KOPT-K1 (cell line): Measurements from ENCODE around the gene PRR22.

Experiments used
- H3K27ac ChIP-seq: fragments of 200-600 bp; sonication (generic); 2 replicates; pipeline ENCODE4 v1.5.1; 2016; ENCODE audit warnings: antibody characterized with exemption, mild to moderate bottlenecking, low read depth, low read length; ENCODE audit not compliant: poor library complexity, severe bottlenecking
- H3K36me3 ChIP-seq: fragments of 200-600 bp; sonication (generic); 2 replicates; pipeline ENCODE4 v1.5.1; 2017; ENCODE audit warnings: antibody characterized with exemption, mild to moderate bottlenecking, low read length, moderate library complexity; ENCODE audit not compliant: insufficient read depth
- H3K9me3 ChIP-seq: fragments of 200-600 bp; sonication (generic); 2 replicates; pipeline ENCODE4 v1.5.1; 2017; ENCODE audit warnings: antibody characterized with exemption, low read length, mild to moderate bottlenecking; ENCODE audit not compliant: insufficient read depth, poor library complexity, severe bottlenecking

Gene PRR22

GRCh38 chr19:5822181-5822844 lies 37.8 kb upstream of the PRR22 start:
- H3K27ac ChIP-seq = no peak overlapping the region
- no peaks in the 10 kb centered on the region for H3K9me3 ChIP-seq
- no peaks in the 10 kb centered on the region for H3K36me3 ChIP-seq

DNA sequence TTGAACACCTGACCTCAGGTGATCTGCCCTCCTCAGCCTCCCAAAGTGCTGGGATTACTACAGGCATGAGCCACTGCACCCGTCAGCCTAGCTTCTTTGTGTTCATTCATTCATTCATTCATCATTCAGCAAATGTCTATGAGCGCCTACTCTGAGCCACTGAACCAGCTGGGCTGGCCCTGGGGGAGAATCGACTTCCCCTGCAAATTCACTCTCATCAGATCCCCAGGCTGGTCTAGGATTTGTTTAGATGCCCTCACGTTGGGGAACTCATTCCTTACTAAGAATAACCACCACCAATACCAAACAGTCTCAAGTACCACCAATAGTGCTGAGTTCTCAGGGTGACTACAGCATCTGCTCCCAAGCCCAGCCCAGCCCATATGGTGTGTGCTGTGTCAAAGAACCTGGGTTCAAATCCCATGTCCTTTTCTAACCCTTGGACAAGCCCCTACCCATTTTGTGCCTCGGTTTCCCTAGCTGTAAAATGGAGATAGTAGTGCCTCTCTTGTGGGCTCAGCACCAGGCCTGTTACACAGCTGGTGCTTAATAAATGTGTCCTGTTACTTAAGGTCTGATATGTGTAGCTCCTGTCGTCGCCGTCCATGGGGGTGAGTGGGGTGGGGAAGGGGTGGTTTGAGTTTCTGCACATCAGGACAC lies 37.1 kb upstream of the PRR22 start:
- Histone ChIP-seq H3K36me3 (no peaks in the 10 kb centered on the region), H3K27ac (no peak overlapping the region), H3K9me3 (no peaks in the 10 kb centered on the region)

DNA sequence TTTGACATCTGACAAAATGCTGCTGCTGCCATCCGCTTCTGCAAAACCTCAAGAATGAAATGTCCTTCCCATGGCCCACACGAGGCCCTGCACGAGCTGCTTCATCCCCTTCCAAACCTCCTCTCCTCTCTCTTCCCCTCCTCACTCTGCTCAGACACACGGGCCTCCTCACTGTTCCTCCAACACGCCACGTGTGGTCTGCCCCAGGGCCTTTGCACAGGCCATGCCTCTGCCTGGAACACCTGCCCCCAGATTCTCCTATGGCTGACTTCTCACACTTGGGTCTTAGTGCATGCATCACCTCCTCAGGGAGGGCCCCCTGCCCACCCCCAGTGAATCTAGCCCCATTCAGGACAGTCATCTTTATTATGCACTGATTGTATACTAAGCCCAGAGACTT lies 36.2 kb upstream of the PRR22 start:
- Histone ChIP-seq H3K9me3 (no peaks in the 10 kb centered on the region), H3K27ac (no peak overlapping the region), H3K36me3 (no peaks in the 10 kb centered on the region)

GRCh38 chr19:5818594-5818993 lies 34.0 kb upstream of the PRR22 start:
- H3K9me3 ChIP-seq = no peaks in the 10 kb centered on the region
- no peaks in the 10 kb centered on the region for H3K36me3 ChIP-seq
- H3K27ac ChIP-seq = no peak overlapping the region

DNA sequence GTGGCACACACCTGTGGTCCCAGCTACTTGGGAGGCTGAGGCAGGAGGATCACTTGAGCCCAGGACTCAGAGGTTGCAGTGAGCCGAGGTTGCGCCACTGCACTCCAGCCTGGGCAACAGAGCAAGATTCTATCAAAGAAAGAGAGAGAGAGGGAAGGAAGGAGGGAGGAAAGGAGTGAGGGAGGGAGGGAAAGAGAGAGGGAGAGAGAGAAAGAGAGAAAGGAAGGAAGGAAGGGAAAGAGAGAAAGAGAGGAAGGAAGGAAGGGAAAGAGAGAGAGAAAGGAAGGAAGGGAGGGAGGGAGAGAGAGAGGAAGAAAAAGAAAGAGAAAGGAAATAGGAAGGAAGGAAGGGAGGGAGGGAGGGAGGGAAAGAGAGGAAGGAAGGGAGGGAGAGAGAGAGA lies 32.7 kb upstream of the PRR22 start:
- H3K36me3 ChIP-seq = no peaks in the 10 kb centered on the region
- H3K9me3 ChIP-seq = no peaks in the 10 kb centered on the region
- no peak overlapping the region for H3K27ac ChIP-seq

DNA sequence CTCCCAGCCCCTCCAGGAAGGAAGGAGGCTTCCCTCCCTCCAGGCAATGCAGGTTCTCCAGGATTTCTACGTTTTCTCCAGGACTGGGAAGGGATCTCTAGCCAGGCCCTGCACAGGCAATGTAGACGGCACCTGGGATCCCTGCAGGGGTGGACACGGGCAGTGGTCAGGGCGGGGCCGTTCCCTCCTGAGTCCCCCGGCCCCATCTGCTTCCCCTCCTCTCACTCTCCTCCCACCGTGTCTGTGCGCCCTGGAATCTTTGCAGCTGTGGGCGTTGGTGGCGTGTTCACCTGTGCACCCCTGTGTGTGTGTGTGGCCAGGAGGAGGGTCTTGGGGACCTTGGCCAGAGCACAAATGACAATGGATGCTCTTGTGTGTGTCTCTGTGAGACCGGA lies 30.3 kb upstream of the PRR22 start:
- Histone ChIP-seq H3K36me3 (no peaks in the 10 kb centered on the region), H3K9me3 (no peaks in the 10 kb centered on the region), H3K27ac (no peak overlapping the region)

DNA sequence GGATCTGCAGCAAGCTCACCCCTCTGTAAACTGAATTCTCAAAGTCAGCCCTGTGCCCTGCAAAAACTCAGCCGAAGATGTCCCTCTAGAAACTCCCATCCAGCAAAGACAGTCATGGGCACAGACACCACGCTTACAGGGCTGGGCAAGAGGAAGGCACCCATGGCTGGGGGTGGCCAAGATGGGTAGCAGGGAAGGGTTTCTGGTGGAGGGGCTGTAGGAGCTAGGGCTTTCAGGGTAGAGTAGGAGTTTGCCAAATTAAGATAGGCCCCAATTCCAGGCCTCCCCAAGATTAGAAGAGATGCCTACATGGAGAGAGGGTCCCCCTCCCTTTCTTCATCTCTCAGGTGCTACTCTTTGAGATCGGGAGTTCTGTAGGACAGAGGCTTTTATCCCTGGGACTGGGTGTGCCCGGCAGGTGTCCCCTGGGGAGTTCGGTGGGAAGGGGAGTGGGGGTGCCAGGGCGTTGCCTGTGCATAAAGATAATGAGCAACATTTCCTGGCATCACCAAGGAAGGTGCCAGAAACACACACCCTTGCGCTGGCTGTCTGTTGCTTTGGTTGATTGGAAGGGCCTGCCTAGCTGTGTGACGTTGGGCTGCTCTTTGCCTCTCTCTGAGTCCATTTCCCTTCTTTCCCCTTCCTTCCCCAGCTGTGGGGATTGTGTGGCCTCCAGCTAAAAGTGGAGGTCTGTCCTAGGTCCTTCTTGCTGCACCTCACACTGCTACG lies 29.7 kb upstream of the PRR22 start:
- no peak overlapping the region for H3K27ac ChIP-seq
- no peaks in the 10 kb centered on the region for H3K9me3 ChIP-seq
- no peaks in the 10 kb centered on the region for H3K36me3 ChIP-seq

- H3K36me3 ChIP-seq = no peaks in the 10 kb centered on the region
- H3K9me3 ChIP-seq = no peaks in the 10 kb centered on the region
- H3K27ac ChIP-seq = no peak overlapping the region
Observed at GRCh38 chr19:5811117-5811516, 26.6 kb upstream of the PRR22 start.

- Histone ChIP-seq H3K27ac (no peak overlapping the region), H3K36me3 (no peaks in the 10 kb centered on the region), H3K9me3 (no peaks in the 10 kb centered on the region)
Observed at GRCh38 chr19:5809469-5809868, 24.9 kb upstream of the PRR22 start.

DNA sequence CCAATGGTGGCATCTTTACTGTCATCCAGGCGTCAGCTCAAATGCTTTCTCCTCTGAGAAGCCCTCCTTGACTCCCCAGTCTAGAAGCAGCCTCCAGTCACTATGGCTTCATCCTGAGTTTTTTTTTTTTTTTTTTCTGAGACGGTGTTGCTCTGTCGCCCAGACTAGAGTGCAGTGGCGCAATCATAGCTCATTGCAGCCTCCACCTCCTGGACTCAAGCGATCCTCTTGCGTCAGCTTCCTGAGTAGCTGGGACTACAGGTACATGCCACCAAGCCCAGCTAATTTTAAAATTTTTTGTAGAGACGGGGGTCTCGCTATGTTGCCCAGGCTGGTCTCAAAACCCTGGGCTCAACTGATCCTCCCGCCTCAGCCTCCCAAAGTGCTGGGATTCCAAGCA lies 24.5 kb upstream of the PRR22 start:
- no peak overlapping the region for H3K27ac ChIP-seq
- H3K36me3 ChIP-seq = no peaks in the 10 kb centered on the region
- H3K9me3 ChIP-seq = no peaks in the 10 kb centered on the region

- H3K9me3 ChIP-seq = no peaks in the 10 kb centered on the region
- no peaks in the 10 kb centered on the region for H3K36me3 ChIP-seq
- no peak overlapping the region for H3K27ac ChIP-seq
Observed at GRCh38 chr19:5808120-5808816, 23.7 kb upstream of the PRR22 start.

DNA sequence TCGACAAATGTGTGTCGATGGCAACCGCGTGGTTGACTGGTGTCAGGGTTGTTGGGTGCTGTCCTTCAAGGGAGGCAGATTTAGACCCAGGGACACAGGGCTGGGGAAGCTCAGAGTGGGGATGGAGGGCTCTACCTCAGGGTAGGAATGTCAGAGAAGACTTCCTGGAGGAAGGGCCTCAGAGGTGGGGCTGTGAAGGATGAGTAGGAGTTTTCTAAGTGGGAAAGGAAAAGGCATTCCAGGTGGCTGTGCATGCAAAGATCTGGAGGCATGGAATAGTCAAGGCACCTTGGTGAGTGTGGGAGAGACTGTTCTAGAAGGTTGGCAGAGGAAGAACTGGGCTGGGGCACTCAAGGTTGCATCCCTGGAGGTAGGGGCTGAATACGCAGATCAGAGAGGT lies 22.4 kb upstream of the PRR22 start:
- Histone ChIP-seq H3K9me3 (no peaks in the 10 kb centered on the region), H3K27ac (no peak overlapping the region), H3K36me3 (no peaks in the 10 kb centered on the region)

- H3K9me3 ChIP-seq = no peaks in the 10 kb centered on the region
- H3K36me3 ChIP-seq = no peaks in the 10 kb centered on the region
- H3K27ac ChIP-seq = no peak overlapping the region
Observed at GRCh38 chr19:5806133-5806489, 21.6 kb upstream of the PRR22 start.

GRCh38 chr19:5805462-5806132 lies 21.1 kb upstream of the PRR22 start:
- Histone ChIP-seq H3K27ac (no peak overlapping the region), H3K9me3 (no peaks in the 10 kb centered on the region), H3K36me3 (no peaks in the 10 kb centered on the region)
